ENCODE results near the gene CEACAM16. TPM values are rescaled to one million over a fixed set of nuclear protein-coding genes. Genes with fewer than 3 reads are reported as not detected.

CEACAM16 gene
- polyA plus RNA-seq, 1 experiment: not detected

- ChIA-PET CTCF (interaction anchor here (0.9 to 2.8 kb wide), 3 partner anchors 42 to 157 kb away, joined by 3 to 14 read pairs (median 3); no protein-coding TSS in a partner anchor), POLR2A (no interaction called here)
- H3K4me3 ChIP-seq (ENCODE audit: low read depth, low read length): no peak overlapping the region
- H3K9me3 ChIP-seq (ENCODE audit: control insufficient read depth, insufficient read depth, low read length): no peaks in the 10 kb centered on the region; the same call in 1 of the 2 replicates
- TF ChIP-seq CTCF (IDR thresholded peaks at IDR 0.05; ENCODE audit: low read depth, low read length): no peak
- DNase-seq (ENCODE audit: low read depth, low spot score): no peak
- no peak overlapping the region for H3K27ac ChIP-seq (ENCODE audit: low read depth, low read length)
- no peaks in the 10 kb centered on the region for H3K27me3 ChIP-seq (ENCODE audit: control insufficient read depth, insufficient read depth, low read length)
Observed at GRCh38 chr19:44728178-44728577, 29.2 kb downstream of the CEACAM16 start.

GRCh38 chr19:44729516-44730033 lies 30.6 kb downstream of the CEACAM16 start:
- DNase-seq (ENCODE audit: low read depth, low spot score): no peak
- TF ChIP-seq CTCF (IDR thresholded peaks at IDR 0.05; ENCODE audit: low read depth, low read length): no peak
- Histone ChIP-seq H3K4me3 (ENCODE audit: low read depth, low read length) (no peak overlapping the region), H3K27ac (ENCODE audit: low read depth, low read length) (no peak overlapping the region), H3K27me3 (ENCODE audit: control insufficient read depth, insufficient read depth, low read length) (no peaks in the 10 kb centered on the region), H3K9me3 (ENCODE audit: control insufficient read depth, insufficient read depth, low read length) (no peaks in the 10 kb centered on the region; the same call in 1 of the 2 replicates)
- POLR2A ChIA-PET: no interaction called here
- CTCF ChIA-PET: interaction anchor here (1.6 to 2.8 kb wide), 2 partner anchors 41 to 55 kb away, joined by 5 to 14 read pairs; no protein-coding TSS in a partner anchor

DNA sequence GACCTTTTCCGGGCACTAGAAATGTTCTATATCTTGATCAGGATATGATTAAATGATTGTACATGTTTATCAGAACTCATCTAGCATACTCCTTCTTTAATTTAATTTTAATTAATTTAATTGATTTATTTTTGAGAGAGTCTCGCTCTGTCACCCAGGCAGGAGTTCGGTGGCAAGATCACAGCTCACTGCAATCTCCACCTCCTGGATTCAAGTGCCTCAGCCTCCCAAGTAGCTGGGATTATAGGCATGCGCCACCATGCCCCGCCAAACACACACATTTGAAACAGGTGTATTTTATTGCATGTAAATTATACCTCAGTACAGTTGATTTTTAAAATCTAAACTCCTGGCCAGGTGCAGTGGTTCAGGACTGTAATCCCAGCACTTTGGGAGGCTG lies 32.1 kb downstream of the CEACAM16 start:
- Histone ChIP-seq H3K9me3 (ENCODE audit: control insufficient read depth, insufficient read depth, low read length) (no peaks in the 10 kb centered on the region), H3K27ac (ENCODE audit: low read depth, low read length) (no peak overlapping the region), H3K4me3 (ENCODE audit: low read depth, low read length) (no peak overlapping the region), H3K27me3 (ENCODE audit: control insufficient read depth, insufficient read depth, low read length) (no peaks in the 10 kb centered on the region)
- no peak for DNase-seq (ENCODE audit: low read depth, low spot score)
- CTCF ChIA-PET: interaction anchor here (2.5 kb wide), 1 partner anchor 40 kb away, joined by 11 read pairs; no protein-coding TSS in a partner anchor
- TF ChIP-seq CTCF (IDR thresholded peaks at IDR 0.05; ENCODE audit: low read depth, low read length): no peak
- POLR2A ChIA-PET: interaction anchor here (0.9 kb wide), 1 partner anchor 42 kb away, joined by 6 read pairs; no protein-coding TSS in a partner anchor

GRCh38 chr19:44731622-44732021 lies 32.7 kb downstream of the CEACAM16 start:
- POLR2A ChIA-PET: interaction anchor here (0.9 kb wide), 1 partner anchor 42 kb away, joined by 6 read pairs; no protein-coding TSS in a partner anchor
- Histone ChIP-seq H3K27me3 (ENCODE audit: control insufficient read depth, insufficient read depth, low read length) (no peaks in the 10 kb centered on the region), H3K9me3 (ENCODE audit: control insufficient read depth, insufficient read depth, low read length) (no peaks in the 10 kb centered on the region), H3K27ac (ENCODE audit: low read depth, low read length) (no peak overlapping the region), H3K4me3 (ENCODE audit: low read depth, low read length) (no peak overlapping the region)
- CTCF ChIA-PET: interaction anchor here (2.4 to 2.5 kb wide), 2 partner anchors 40 to 53 kb away, joined by 7 to 11 read pairs; no protein-coding TSS in a partner anchor
- no peak for DNase-seq (ENCODE audit: low read depth, low spot score)
- TF ChIP-seq CTCF (IDR thresholded peaks at IDR 0.05; ENCODE audit: low read depth, low read length): no peak

GRCh38 chr19:44732235-44733014 lies 33.5 kb downstream of the CEACAM16 start:
- Histone ChIP-seq H3K27ac (ENCODE audit: low read depth, low read length) (no peak overlapping the region), H3K9me3 (ENCODE audit: control insufficient read depth, insufficient read depth, low read length) (no peaks in the 10 kb centered on the region), H3K4me3 (ENCODE audit: low read depth, low read length) (no peak overlapping the region), H3K27me3 (ENCODE audit: control insufficient read depth, insufficient read depth, low read length) (no peaks in the 10 kb centered on the region)
- ChIA-PET POLR2A (no interaction called here), CTCF (interaction anchor here (0.6 to 2.5 kb wide), 5 partner anchors 8 to 52 kb away, joined by 3 to 14 read pairs (median 7); no protein-coding TSS in a partner anchor)
- no peak for TF ChIP-seq CTCF (IDR thresholded peaks at IDR 0.05; ENCODE audit: low read depth, low read length)
- no peak for DNase-seq (ENCODE audit: low read depth, low spot score)
